Panc1 (cell line): ENCODE data around the gene TES. TPM values are rescaled to one million over a fixed set of nuclear protein-coding genes. Genes with fewer than 3 reads are reported as not detected.
"Not testable (repeated sequence)": the region's sequence is repeated elsewhere in the genome, so short reads cannot be mapped to it uniquely, and the experiment has no call there.

Experiments used
- ATAC-seq: fragments of 200-7000 bp; cut with Tn5 transposase; 2 replicates; pipeline ENCODE4 v1.9.1; 2020; ENCODE audit warnings: mild to moderate bottlenecking, moderate library complexity
- BruUV-seq: library from RNA; stranded (reverse); fragments of 400-500 nt; replicated peaks from 2 replicates; lab custom pipeline; 2021; lab: Mats Ljungman, UMichigan
- CTCF ChIA-PET: fragments of 300-600 bp; sonication (Branson Sonifier 250); formaldehyde crosslinking; loops from one replicate; lab custom pipeline; 2022; ENCODE audit warnings: antibody characterized with exemption; lab: Charles Lee
- POLR2A ChIA-PET: fragments of 300-600 bp; sonication (Branson Sonifier 250); formaldehyde crosslinking; loops from one replicate; lab custom pipeline; 2022; ENCODE audit warnings: antibody characterized with exemption; lab: Charles Lee
- DNase-seq: peaks from one replicate; pipeline ENCODE4 v3.0.0-alpha.2; 2010; ENCODE audit warnings: low read depth, low spot score
- H3K27ac ChIP-seq: 2 replicates; pipeline ENCODE4 v1.5.1; 2011; ENCODE audit warnings: mild to moderate bottlenecking, low read length, inconsistent platforms
- H3K27me3 ChIP-seq: fragments of 200-500 bp; sonication (Bioruptor generic); 2 replicates; pipeline ENCODE4 v1.6.0; 2014; ENCODE audit warnings: low read length, inconsistent platforms; ENCODE audit not compliant: control insufficient read depth, insufficient read depth
- H3K36me3 ChIP-seq: fragments of 200-500 bp; sonication (Bioruptor generic); 2 replicates; pipeline ENCODE4 v1.5.1; 2014; ENCODE audit warnings: inconsistent platforms, mild to moderate bottlenecking, low read length, moderate library complexity; ENCODE audit not compliant: control insufficient read depth, insufficient read depth
- H3K4me1 ChIP-seq: 2 replicates; pipeline ENCODE4 v1.5.1; 2011; ENCODE audit warnings: inconsistent platforms, mild to moderate bottlenecking, low read length, moderate library complexity; ENCODE audit not compliant: control insufficient read depth, insufficient read depth
- H3K4me3 ChIP-seq, 2 experiments: 2 replicates each; pipeline ENCODE4 v1.5.1; 2011 to 2012; ENCODE audit warnings: low read depth in 2 of 2, low read length in 2 of 2, mild to moderate bottlenecking in 2 of 2, inconsistent platforms in 1 of 2, moderate library complexity in 1 of 2
- H3K9me3 ChIP-seq: fragments of 200-500 bp; sonication (Bioruptor generic); 2 replicates; pipeline ENCODE4 v1.5.1; 2014; ENCODE audit warnings: low read depth, mild to moderate bottlenecking, inconsistent platforms, low read length, moderate library complexity; ENCODE audit not compliant: control insufficient read depth, insufficient read depth
- CTCF ChIP-seq: fragments of 450-650 bp; IDR thresholded peaks from 2 replicates; pipeline ENCODE4 v1.5.1; 2017; ENCODE audit warnings: mild to moderate bottlenecking
- POLR2AphosphoS5 ChIP-seq: IDR thresholded peaks from 2 replicates; pipeline ENCODE4 v1.6.1; 2012; ENCODE audit warnings: mild to moderate bottlenecking, low read depth, low read length, moderate library complexity
- REST ChIP-seq, 2 experiments: IDR thresholded peaks; 2 replicates each; pipeline ENCODE4 v1.6.1; 2011 to 2012; ENCODE audit warnings: low read depth in 2 of 2, control low read depth in 1 of 2, low read length in 1 of 2, mild to moderate bottlenecking in 1 of 2, moderate library complexity in 1 of 2; ENCODE audit not compliant: insufficient read depth in 1 of 2
- SIN3A ChIP-seq: IDR thresholded peaks from 2 replicates; pipeline ENCODE4 v1.6.1; 2012; ENCODE audit warnings: low read depth, mild to moderate bottlenecking, low read length, moderate library complexity, borderline replicate concordance; ENCODE audit not compliant: insufficient read depth
- TCF7L2 ChIP-seq: IDR thresholded peaks from 2 replicates; pipeline ENCODE4 v1.6.1; 2011; ENCODE audit warnings: mild to moderate bottlenecking, low read depth, low read length, inconsistent platforms
- in situ Hi-C: cut with HindIII; loops from 2 replicates; pipeline ENCODE4 v1.10.0; 2016; ENCODE audit warnings: low sequenced_read_pairs, low pct_unique_long_range_greater_than_20kb
- intact Hi-C: fragments of 100-400 bp; cut with micrococcal nuclease; formaldehyde crosslinking; loops from one replicate; pipeline ENCODE4 v1.10.0; 2022; ENCODE audit not compliant: unreplicated experiment
- total RNA-seq: library from RNA; stranded (reverse); gene quantifications from one replicate; pipeline ENCODE4 v1.2.1, GENCODE V29; 2021; ENCODE audit not compliant: unreplicated experiment

TES gene
- total RNA-seq, 1 experiment from 2014 or later = 99.4 TPM

GRCh38 chr7:116293139-116293538, 82.8 kb downstream of the TES start:
- intact Hi-C loops = no loop called here
- Histone ChIP-seq H3K9me3 (no peaks in the 10 kb centered on the region), H3K27ac (no peak overlapping the region), H3K27me3 (no peaks in the 10 kb centered on the region), H3K4me1 (peaks cover under 1% of the 10 kb centered on the region), H3K36me3 (no peaks in the 10 kb centered on the region), H3K4me3 (no peak overlapping the region)
- ChIA-PET POLR2A (no interaction called here), CTCF (no interaction called here)
- DNase-seq (no peak), ATAC-seq (no peak)
- TF ChIP-seq POLR2AphosphoS5 = no peak
- TF ChIP-seq TCF7L2 = no peak
- no peak for TF ChIP-seq SIN3A
- no peak for TF ChIP-seq CTCF
- TF ChIP-seq REST (IDR thresholded peaks at IDR 0.05; ENCODE audit: insufficient read depth in 1 of 2, low read depth in 2 of 2, low read length in 1 of 2) = no peak
- BruUV-seq = no TSS peak
- in situ Hi-C loops = no loop called here

GRCh38 chr7:116293633-116294032, 83.3 kb downstream of the TES start:
- no TSS peak for BruUV-seq
- no peaks in the 10 kb centered on the region for H3K9me3 ChIP-seq
- H3K27me3 ChIP-seq = no peaks in the 10 kb centered on the region
- no peak overlapping the region for H3K27ac ChIP-seq
- TF ChIP-seq SIN3A (no peak), POLR2AphosphoS5 (no peak), REST (IDR thresholded peaks at IDR 0.05; ENCODE audit: insufficient read depth in 1 of 2, low read depth in 2 of 2, low read length in 1 of 2) (no peak), CTCF (no peak), TCF7L2 (no peak)
- no peaks in the 10 kb centered on the region for H3K4me1 ChIP-seq
- no peaks in the 10 kb centered on the region for H3K36me3 ChIP-seq
- H3K4me3 ChIP-seq = no peak overlapping the region
- intact Hi-C loops = no loop called here
- in situ Hi-C loops = no loop called here
- CTCF ChIA-PET = no interaction called here
- POLR2A ChIA-PET = no interaction called here
- no peak for DNase-seq
- ATAC-seq = no peak

- H3K27ac ChIP-seq, DNase-seq, ATAC-seq, in situ Hi-C loops, H3K27me3 ChIP-seq, POLR2A ChIA-PET, H3K4me1 ChIP-seq, BruUV-seq, CTCF ChIA-PET, H3K4me3 ChIP-seq, H3K36me3 ChIP-seq, intact Hi-C loops, H3K9me3 ChIP-seq: not testable (repeated sequence)
Observed at GRCh38 chr7:116295903-116296302, 85.6 kb downstream of the TES start.
